A549 (cell line): ENCODE measurements around the gene CHIT1. TPM values are rescaled to one million over a fixed set of nuclear protein-coding genes. Genes with fewer than 3 reads are reported as not detected.

ENCODE experiments used
- ATAC-seq, 2 experiments: fragments of 200-7000 bp in 1 of 2; fragments of >200 bp in 1 of 2; cut with Nextera tagmentation in 1 of 2; cut with Tn5 transposase in 1 of 2; 3 replicates each; pipeline versions ENCODE4 v1.8.0 to v1.9.1; 2018 to 2020; ENCODE audit warnings: mild to moderate bottlenecking in 1 of 2, moderate library complexity in 1 of 2
- CTCF ChIA-PET: fragments of 300-600 bp; sonication (Branson Sonifier 250); formaldehyde crosslinking; extraction: SDS; loops from one replicate; lab custom pipeline; 2021; ENCODE audit warnings: antibody characterized with exemption, inconsistent platforms; lab: Yijun Ruan, JAX
- POLR2A ChIA-PET: fragments of 350-600 bp; formaldehyde crosslinking; extraction: SDS; loops from one replicate; lab custom pipeline; 2021; ENCODE audit warnings: antibody characterized with exemption, inconsistent platforms; lab: Yijun Ruan, JAX
- DNase-seq, 2 experiments: peaks; one replicate each; pipeline versions ENCODE4 v3.0.0 to v3.0.0-alpha.2; 2011 to 2016; ENCODE audit warnings: low read depth in 1 of 2, low spot score in 1 of 2
- FAIRE-seq: peaks from 2 replicates; lab custom pipeline; 2011; peaks lifted over from hg19 to GRCh38; lab: Jason Lieb, UNC
- H3K27ac ChIP-seq, 2 experiments: fragments of >200 bp; sonication (Bioruptor Twin); formaldehyde crosslinking; 3 replicates each; pipeline ENCODE4 v1.5.1; 2016 to 2017
- H3K4me1 ChIP-seq: fragments of >200 bp; sonication (Bioruptor Twin); formaldehyde crosslinking; 3 replicates; pipeline ENCODE4 v1.6.1; 2016
- H3K4me2 ChIP-seq: fragments of >200 bp; sonication (Bioruptor Twin); formaldehyde crosslinking; 3 replicates; pipeline ENCODE4 v1.6.1; 2016
- H3K4me3 ChIP-seq: fragments of >200 bp; sonication (Bioruptor Twin); formaldehyde crosslinking; 3 replicates; pipeline ENCODE4 v1.5.1; 2016
- H3K9me3 ChIP-seq: fragments of >200 bp; sonication (Bioruptor Twin); formaldehyde crosslinking; 3 replicates; pipeline ENCODE4 v1.6.1; 2016
- BHLHE40 ChIP-seq: IDR thresholded peaks from 2 replicates; pipeline ENCODE4 v1.6.1; 2012; ENCODE audit warnings: low read depth, low read length, inconsistent platforms
- FOSB ChIP-seq: fragments of 250-450 bp; sonication (Bioruptor Pico); IDR thresholded peaks from 2 replicates; pipeline ENCODE4 v1.5.0; 2020; ENCODE audit warnings: mild to moderate bottlenecking, moderate library complexity
- FOSL2 ChIP-seq, 2 experiments: fragments of 450-650 bp in 1 of 2; fragments of >200 bp in 1 of 2; sonication (Bioruptor Twin) in 1 of 2; formaldehyde crosslinking; IDR thresholded peaks; 2 replicates each; pipeline versions ENCODE4 v1.5.0 to v1.6.1; 2016 to 2020; ENCODE audit warnings: mild to moderate bottlenecking in 1 of 2, moderate library complexity in 1 of 2
- HOXA7 ChIP-seq: fragments of 250-450 bp; sonication (Bioruptor Pico); IDR thresholded peaks from 2 replicates; pipeline ENCODE4 v1.5.0; 2020; ENCODE audit warnings: mild to moderate bottlenecking, moderate library complexity
- HOXB5 ChIP-seq: fragments of 250-450 bp; sonication (Bioruptor Pico); IDR thresholded peaks from 2 replicates; pipeline ENCODE4 v1.5.0; 2020; ENCODE audit warnings: mild to moderate bottlenecking, moderate library complexity
- MYC ChIP-seq: IDR thresholded peaks from 2 replicates; pipeline ENCODE4 v1.6.1; 2012; ENCODE audit warnings: mild to moderate bottlenecking, inconsistent platforms, low read length, improper control_type of control experiment, borderline replicate concordance
- NFE2L2 ChIP-seq: fragments of 150-350 bp; conservative IDR thresholded peaks from 2 replicates; pipeline ENCODE4 v1.6.1; 2014; ENCODE audit warnings: low read length
- PHF8 ChIP-seq: fragments of 200-600 bp; sonication (generic); IDR thresholded peaks from 2 replicates; pipeline ENCODE4 v1.6.1; 2016; ENCODE audit warnings: low read depth, mild to moderate bottlenecking, antibody characterized with exemption, moderate library complexity, borderline replicate concordance
- POLR2A ChIP-seq: IDR thresholded peaks from 2 replicates; pipeline ENCODE4 v1.6.1; 2012; ENCODE audit warnings: mild to moderate bottlenecking, low read length
- POLR2AphosphoS2 ChIP-seq: conservative IDR thresholded peaks from 2 replicates; pipeline ENCODE4 v1.6.1; 2012; ENCODE audit warnings: low read length, improper control_type of control experiment, inconsistent platforms
- RCOR1 ChIP-seq: fragments of 150-350 bp; IDR thresholded peaks from 2 replicates; pipeline ENCODE4 v1.6.1; 2014; ENCODE audit warnings: antibody characterized with exemption, low read length, low read depth
- RNF2 ChIP-seq: fragments of 200-600 bp; sonication (generic); IDR thresholded peaks from 2 replicates; pipeline ENCODE4 v1.6.1; 2016; ENCODE audit warnings: low read depth, mild to moderate bottlenecking, antibody characterized with exemption, moderate library complexity, borderline replicate concordance
- ZFP36 ChIP-seq: fragments of 450-650 bp; IDR thresholded peaks from 2 replicates; pipeline ENCODE4 v1.6.1; 2014; ENCODE audit warnings: borderline replicate concordance; ENCODE audit not compliant: partially characterized antibody
- ZSCAN20 ChIP-seq: fragments of 250-450 bp; sonication (Bioruptor Pico); IDR thresholded peaks from 2 replicates; pipeline ENCODE4 v1.8.0; 2022; ENCODE audit warnings: mild to moderate bottlenecking, moderate library complexity
- WGBS: methylation state at CpG from one replicate; pipeline ENCODE4 v1.1.6; 2017; ENCODE audit errors: missing lambda C conversion rate; 5-methylcytosine and 5-hydroxymethylcytosine counted together
- polyA plus RNA-seq, 4 experiments: library from polyadenylated mRNA; depleted of rRNA in 3 of 4; stranded (reverse); fragments of >200 nt; fragmentation: RNase III in 1 of 4; extraction: RNeasy Plus Mini Kit Qiagen cat#74134 plus additional on column Dnase treatment in 1 of 4; gene quantifications; 2 replicates in 3 of 4; 3 replicates in 1 of 4; pipeline ENCODE4 v1.2.3, GENCODE V29; 2011 to 2017
- TF ChIP-seq, protein P1 (sequence below): IDR thresholded peaks from 2 replicates; pipeline ENCODE4 v1.6.1; 2012
- TF ChIP-seq, protein P2 (sequence below): IDR thresholded peaks from 2 replicates; pipeline ENCODE4 v1.6.1; 2012; ENCODE audit warnings: low read depth, borderline replicate concordance
- TF ChIP-seq, protein P3 (sequence below): fragments of 250-450 bp; sonication (Bioruptor Pico); IDR thresholded peaks from 2 replicates; pipeline ENCODE4 v1.5.0; 2020; ENCODE audit warnings: low read depth, mild to moderate bottlenecking, moderate library complexity
- TF ChIP-seq, protein P4 (sequence below): fragments of >200 bp; sonication (Bioruptor Twin); formaldehyde crosslinking; IDR thresholded peaks from 3 replicates; pipeline ENCODE4 v1.5.1; 2016
- TF ChIP-seq, protein P5 (sequence below): fragments of >200 bp; sonication (Bioruptor Twin); formaldehyde crosslinking; IDR thresholded peaks from 2 replicates; pipeline ENCODE4 v1.6.1; 2016

The CHIT1 gene
- polyA plus RNA-seq, 2 of the 4 experiments (the other 2 are of a cell fraction): not detected

DNA sequence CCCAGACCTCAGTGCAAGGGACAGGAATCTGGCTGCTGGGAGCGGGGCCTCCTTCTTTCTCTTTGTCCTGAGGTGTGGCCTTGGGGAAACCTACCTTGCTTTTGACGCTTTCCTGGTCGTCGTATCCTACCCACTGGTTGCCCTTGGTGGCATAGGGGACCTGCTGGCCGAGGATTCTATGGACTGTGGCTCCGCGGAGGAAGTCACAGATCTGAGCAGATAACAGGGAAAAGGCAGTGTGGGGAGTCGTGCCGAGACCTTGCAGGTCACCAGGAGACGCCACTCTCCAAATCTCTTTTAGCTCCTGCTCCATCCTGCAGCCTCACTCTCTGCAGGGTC is 49.8 kb downstream of the CHIT1 start:
- CTCF ChIA-PET: interaction anchor here (1.5 to 13.2 kb wide), 5 partner anchors 17 to 140 kb away, joined by 3 to 188 read pairs (median 11); no protein-coding TSS in a partner anchor
- peaks cover 30% of the 10 kb centered on the region for H3K4me1 ChIP-seq
- TF ChIP-seq RNF2: no peak
- no peak for TF ChIP-seq HOXA7
- TF ChIP-seq POLR2A: no peak
- no peak for TF ChIP-seq POLR2AphosphoS2
- no peak for TF ChIP-seq FOSB (CRISPR knock-in tag)
- TF ChIP-seq, protein P1, sequence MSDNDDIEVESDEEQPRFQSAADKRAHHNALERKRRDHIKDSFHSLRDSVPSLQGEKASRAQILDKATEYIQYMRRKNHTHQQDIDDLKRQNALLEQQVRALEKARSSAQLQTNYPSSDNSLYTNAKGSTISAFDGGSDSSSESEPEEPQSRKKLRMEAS: no peak
- no peak for TF ChIP-seq PHF8
- no peak for TF ChIP-seq BHLHE40
- TF ChIP-seq ZSCAN20: no peak
- TF ChIP-seq, protein P2, sequence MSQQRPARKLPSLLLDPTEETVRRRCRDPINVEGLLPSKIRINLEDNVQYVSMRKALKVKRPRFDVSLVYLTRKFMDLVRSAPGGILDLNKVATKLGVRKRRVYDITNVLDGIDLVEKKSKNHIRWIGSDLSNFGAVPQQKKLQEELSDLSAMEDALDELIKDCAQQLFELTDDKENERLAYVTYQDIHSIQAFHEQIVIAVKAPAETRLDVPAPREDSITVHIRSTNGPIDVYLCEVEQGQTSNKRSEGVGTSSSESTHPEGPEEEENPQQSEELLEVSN: no peak
- TF ChIP-seq MYC: no peak
- TF ChIP-seq, protein P3, sequence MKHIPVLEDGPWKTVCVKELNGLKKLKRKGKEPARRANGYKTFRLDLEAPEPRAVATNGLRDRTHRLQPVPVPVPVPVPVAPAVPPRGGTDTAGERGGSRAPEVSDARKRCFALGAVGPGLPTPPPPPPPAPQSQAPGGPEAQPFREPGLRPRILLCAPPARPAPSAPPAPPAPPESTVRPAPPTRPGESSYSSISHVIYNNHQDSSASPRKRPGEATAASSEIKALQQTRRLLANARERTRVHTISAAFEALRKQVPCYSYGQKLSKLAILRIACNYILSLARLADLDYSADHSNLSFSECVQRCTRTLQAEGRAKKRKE: no peak
- TF ChIP-seq, protein P4, sequence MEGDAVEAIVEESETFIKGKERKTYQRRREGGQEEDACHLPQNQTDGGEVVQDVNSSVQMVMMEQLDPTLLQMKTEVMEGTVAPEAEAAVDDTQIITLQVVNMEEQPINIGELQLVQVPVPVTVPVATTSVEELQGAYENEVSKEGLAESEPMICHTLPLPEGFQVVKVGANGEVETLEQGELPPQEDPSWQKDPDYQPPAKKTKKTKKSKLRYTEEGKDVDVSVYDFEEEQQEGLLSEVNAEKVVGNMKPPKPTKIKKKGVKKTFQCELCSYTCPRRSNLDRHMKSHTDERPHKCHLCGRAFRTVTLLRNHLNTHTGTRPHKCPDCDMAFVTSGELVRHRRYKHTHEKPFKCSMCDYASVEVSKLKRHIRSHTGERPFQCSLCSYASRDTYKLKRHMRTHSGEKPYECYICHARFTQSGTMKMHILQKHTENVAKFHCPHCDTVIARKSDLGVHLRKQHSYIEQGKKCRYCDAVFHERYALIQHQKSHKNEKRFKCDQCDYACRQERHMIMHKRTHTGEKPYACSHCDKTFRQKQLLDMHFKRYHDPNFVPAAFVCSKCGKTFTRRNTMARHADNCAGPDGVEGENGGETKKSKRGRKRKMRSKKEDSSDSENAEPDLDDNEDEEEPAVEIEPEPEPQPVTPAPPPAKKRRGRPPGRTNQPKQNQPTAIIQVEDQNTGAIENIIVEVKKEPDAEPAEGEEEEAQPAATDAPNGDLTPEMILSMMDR: no peak
- TF ChIP-seq, protein P5, sequence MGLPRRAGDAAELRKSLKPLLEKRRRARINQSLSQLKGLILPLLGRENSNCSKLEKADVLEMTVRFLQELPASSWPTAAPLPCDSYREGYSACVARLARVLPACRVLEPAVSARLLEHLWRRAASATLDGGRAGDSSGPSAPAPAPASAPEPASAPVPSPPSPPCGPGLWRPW: no peak
- TF ChIP-seq, all 56 proteins: peak for 0

DNA sequence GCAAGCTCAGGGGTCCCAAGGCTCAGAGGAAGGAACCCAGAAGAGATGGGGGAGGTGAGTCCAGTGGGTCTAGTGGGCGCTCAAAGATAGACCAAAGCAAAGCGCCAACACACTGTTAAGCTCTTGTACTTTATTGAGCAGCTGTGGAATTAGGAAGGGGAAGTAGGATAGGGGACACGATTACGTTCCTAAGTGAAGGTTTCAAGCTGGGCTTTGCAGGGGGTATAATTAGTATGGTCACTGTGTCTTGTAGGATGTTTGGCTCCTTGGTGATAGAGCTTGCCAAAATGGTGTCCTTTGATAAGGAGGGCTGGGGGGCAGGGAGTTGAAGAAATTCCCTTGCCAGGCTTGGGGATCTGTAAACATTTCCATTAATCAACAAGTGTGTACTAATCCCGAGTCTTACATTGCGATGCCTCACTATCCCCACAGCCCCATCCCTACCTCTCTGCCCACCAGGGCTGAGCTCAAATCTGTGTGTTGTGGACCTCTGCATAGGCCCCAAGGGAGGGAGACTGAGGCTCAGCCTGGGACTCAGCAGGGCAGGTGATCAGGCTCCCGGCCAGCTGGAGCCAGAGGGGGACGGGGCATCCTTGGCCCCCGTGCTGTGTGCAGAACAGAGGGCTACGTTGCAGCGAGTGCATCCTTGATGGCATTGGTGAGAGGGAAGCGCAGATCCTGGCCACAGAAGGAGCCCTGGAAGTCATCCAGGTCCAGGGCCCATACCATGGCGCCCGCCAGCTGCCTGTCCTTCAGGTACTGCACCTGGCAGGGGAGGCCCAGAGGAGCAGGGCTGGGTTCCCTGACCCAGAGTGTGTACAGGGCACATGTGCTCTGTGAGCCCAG is 50.4 kb downstream of the CHIT1 start:
- Histone ChIP-seq H3K4me2 (peak overlapping the region; percentile 56; the same call in 2 of the 3 replicates), H3K9me3 (no peaks in the 10 kb centered on the region)
- ATAC-seq: no peak
- no peak for TF ChIP-seq POLR2A
- TF ChIP-seq ZFP36: no peak
- no peak for TF ChIP-seq RCOR1
- TF ChIP-seq, protein P1: no peak
- TF ChIP-seq, all 56 proteins: peak for 0
- H3K4me3 ChIP-seq: no peak overlapping the region
- H3K4me1 ChIP-seq: peaks cover 30% of the 10 kb centered on the region
- no peak for FAIRE-seq
- WGBS: 91% methylated on average over 11 of the region's 14 CpGs
- DNase-seq: no peak
- peak overlapping the region; percentile 76 to 81; a peak in 5 of 6 replicates for H3K27ac ChIP-seq
- ChIA-PET POLR2A (no interaction called here), CTCF (interaction anchor here (0.8 to 13.2 kb wide), 8 partner anchors 10 to 140 kb away, joined by 3 to 188 read pairs (median 3); no protein-coding TSS in a partner anchor)

More for the DNA sequence above, 49.8 kb downstream of the CHIT1 start:
- WGBS: 84% methylated on average over 10 of the region's 10 CpGs
- Histone ChIP-seq H3K27ac (peak overlapping the region in 1 of 2 experiments; percentile 81; a peak in 3 of 6 replicates), H3K4me3 (no peak overlapping the region), H3K9me3 (no peaks in the 10 kb centered on the region), H3K4me2 (no peak overlapping the region)
- FAIRE-seq (no peak), ATAC-seq (no peak), DNase-seq (no peak)
- POLR2A ChIA-PET: no interaction called here

DNA sequence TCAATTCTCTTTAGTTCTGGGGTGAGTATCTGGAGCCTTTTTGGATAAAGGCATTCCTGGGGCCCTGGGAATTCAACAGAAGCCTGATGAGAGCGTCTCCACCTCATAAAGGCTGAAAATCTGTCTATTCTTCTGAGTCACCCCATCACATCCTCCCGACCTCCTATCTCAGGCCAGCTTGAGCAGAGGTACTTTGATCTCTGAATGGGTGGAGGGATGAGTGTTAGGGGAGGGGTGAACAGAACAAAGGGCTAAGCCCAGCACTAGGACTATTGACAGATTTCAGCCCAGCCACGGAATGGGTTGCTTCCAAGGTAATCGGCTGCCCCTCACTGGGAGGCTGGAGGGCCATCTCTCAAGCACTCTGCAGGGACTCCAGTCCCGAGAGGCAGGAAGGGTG is 51.4 kb downstream of the CHIT1 start:
- Histone ChIP-seq H3K4me2 (peak overlapping the region; percentile 56), H3K27ac (peak overlapping the region; percentile 76 to 81), H3K4me1 (peaks cover 30% of the 10 kb centered on the region), H3K9me3 (no peaks in the 10 kb centered on the region), H3K4me3 (no peak overlapping the region)
- TF ChIP-seq HOXB5 (CRISPR knock-in tag) (no peak), FOSL2 (IDR thresholded peaks at IDR 0.05) (0 out of 2 replicates have a peak, but pooled peaks have one; percentile 8), FOSL2 (CRISPR knock-in tag; IDR thresholded peaks at IDR 0.05) (no peak), NFE2L2 (no peak)
- 27% methylated on average over 5 of the region's 5 CpGs for WGBS
- ChIA-PET POLR2A (no interaction called here), CTCF (interaction anchor here (1.3 to 13.2 kb wide), 6 partner anchors 9 to 139 kb away, joined by 3 to 188 read pairs (median 7); no protein-coding TSS in a partner anchor)
- DNase-seq (peak; percentile 38 to 42), FAIRE-seq (peak; percentile 83), ATAC-seq (peak; percentile 55 to 72; a peak in 5 of 6 replicates)
